HL-60 (cell line): ENCODE measurements around the gene HOXC5.

Source experiments
- CTCF ChIP-seq: IDR thresholded peaks from one replicate; pipeline ENCODE4 v1.5.1; 2011; ENCODE audit warnings: low read length, control low read depth, inconsistent platforms; ENCODE audit not compliant: insufficient read depth
- POLR2AphosphoS5 ChIP-seq: IDR thresholded peaks from 2 replicates; pipeline ENCODE4 v1.6.1; 2012; ENCODE audit warnings: low read depth
- REST ChIP-seq: IDR thresholded peaks from 2 replicates; pipeline ENCODE4 v1.6.1; 2012; ENCODE audit warnings: low read depth; ENCODE audit not compliant: insufficient replicate concordance
- SPI1 ChIP-seq: IDR thresholded peaks from 2 replicates; pipeline ENCODE4 v1.6.1; 2012; ENCODE audit warnings: low read depth, mild to moderate bottlenecking, borderline replicate concordance

- no peak for TF ChIP-seq CTCF
- no peak for TF ChIP-seq POLR2AphosphoS5
- TF ChIP-seq REST: no peak
- no peak for TF ChIP-seq SPI1
These were observed 13.9 kb downstream of the HOXC5 start for GRCh38 chr12:54046809-54047159.
